Measurements from ENCODE around the gene ICAM2.
A peak's percentile ranks its signal among the peaks of the same experiment; 100 is the strongest.
"Not testable (repeated sequence)": the region's sequence is repeated elsewhere in the genome, so short reads cannot be mapped to it uniquely, and the experiment has no call there.

The ICAM2 gene

DNA sequence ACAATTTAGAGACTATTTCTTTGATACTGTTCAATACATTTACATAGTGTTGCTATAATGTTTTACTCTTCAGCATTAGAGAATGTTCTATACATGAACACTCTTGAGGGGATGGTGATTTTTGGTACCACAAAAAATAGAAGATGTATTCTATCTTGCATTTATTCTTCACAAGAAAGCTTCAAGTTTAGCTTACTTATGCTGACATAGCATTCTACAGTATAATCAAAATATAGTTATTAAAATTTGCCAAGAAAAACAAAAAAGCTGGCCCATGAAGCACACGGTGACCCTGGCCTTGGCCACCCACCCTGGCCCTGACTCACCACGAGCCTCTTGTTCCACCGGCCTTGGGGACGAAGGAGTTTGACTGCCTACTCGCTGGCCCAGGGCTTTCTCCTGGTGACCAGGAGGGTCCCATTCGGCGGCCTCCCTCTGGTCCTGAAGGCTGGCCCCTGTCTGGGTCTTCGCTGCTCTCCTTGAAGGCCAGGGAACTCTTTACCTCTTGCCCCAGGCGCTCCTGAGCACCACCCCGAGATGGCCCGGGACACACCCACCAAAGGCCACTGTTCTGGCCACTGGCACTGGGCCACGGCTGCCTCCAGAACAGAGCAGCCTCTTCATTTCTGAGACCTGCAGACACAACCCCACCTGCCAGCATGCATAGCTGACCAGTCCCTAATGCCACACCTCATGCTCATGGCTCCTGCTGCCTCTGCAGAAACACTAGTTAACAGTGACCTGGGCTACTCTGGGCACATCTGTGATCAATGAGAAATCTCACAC is 22.5 kb upstream of the ICAM2 start:
- DNase-seq (ENCODE audit: low read depth in 2 of 2) = no peak

DNA sequence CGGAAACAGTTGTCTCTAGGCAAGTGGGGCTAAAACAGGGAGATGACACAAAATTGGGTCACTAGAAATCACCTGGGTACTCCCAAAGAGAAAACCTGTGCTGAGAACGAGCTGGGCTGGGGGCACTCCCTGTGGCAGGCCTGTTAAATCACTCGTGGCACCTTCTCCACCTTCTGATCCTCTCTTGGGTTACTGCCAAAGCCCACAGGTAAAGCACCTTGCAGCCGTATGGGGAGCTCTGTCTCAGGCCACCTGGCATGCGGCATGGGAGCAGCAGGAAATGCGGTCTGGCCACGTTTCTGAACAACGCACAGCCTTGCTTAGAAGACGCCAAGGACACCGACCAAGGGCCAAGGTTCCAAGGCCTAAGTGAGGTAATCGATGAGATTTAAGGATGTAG is 21.5 kb upstream of the ICAM2 start:
- DNase-seq (ENCODE audit: low read depth in 2 of 2) = no peak

DNA sequence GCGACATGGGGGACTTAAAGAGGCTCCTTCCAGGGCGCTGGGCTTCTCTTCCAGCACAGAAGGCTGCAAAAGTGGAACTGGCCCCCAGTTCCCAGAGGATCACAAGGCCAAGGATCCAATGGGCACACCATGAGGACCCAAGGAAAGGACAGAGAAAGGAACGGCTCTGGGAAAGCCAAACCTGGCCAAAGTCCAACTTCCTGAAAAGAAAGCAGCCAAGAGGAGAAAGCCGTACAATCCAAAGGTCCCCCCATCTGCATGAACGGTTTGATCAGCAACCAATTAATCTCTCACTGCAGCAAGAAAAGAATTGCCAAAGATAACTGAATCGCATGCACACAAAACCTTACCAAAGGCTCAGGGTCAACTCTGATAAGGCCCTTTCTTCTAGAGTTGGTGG is 19.8 kb upstream of the ICAM2 start:
- no peak for DNase-seq (ENCODE audit: low read depth in 2 of 2)

DNA sequence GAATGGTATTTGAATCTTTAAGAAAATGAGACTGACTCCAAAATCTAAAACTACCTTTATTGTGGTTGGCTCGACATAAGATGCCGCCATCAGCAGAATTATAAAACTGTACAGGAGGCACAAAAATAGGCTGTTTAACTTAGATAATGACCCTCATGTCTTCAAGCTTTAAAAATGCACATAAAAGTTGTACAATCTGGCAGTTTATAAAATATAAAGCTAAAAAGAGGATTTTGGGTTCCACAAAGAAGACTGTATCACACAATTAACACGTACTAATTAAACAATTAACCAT is 18.6 kb upstream of the ICAM2 start:
- no peak for DNase-seq (ENCODE audit: low read depth in 2 of 2)

DNA sequence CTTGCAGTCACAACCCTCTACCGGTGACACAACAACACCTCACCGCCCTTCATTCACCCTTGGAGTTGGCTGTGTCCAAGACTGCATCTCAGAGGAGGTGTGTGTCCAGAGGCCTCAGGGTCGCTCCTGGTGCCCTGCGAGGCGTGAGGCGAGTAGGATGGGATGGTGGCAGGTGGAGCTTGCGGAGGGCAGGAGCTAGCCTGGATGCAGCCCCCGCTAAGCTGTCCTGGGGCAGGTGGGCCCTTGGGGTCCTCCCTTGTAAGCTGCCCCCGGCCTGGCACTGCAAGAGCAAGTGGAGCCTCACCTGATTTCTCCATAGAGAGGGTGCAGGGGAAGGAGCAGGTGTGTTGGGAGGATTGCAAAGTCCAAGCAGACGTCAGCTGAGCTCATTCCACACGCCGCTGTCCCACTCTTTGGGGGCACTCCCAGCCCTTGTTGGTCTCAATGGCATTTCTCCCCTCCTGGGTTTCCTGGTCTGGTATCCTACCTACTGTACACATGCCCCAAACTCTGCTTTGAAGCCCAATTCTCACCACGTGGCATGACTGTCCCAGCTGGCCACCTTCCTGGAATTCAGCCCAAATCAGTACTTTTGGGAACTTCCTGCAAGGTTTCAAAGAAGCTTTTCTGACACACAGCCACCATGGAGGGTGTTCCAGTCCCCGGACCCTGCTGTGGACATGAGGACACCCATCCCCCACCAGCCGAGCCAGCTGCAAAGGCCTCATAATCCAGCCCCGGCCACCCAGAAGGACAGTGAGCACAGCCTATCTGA is 18.1 kb upstream of the ICAM2 start:
- DNase-seq (ENCODE audit: low read depth in 2 of 2) = no peak

DNA sequence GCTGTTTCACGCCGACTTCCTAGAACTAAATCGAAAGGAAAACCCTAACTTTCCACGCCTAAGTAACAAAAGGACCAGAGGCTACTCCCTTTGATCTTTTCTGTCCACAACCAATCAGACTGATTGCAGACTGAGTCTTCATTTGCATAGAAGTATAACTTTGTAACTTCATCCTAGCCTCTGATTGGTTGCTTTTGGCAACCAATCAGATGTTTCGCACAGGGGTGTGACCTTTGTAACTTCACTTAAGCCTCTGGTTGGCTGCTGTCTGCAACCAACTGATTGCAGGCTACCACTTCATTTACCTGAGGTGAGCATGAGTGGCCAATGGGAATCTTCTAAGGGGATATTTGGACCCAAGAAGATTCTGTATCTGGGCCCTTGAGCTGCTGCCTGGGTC is 17.4 kb upstream of the ICAM2 start:
- DNase-seq (ENCODE audit: low read depth in 2 of 2) = no peak

DNA sequence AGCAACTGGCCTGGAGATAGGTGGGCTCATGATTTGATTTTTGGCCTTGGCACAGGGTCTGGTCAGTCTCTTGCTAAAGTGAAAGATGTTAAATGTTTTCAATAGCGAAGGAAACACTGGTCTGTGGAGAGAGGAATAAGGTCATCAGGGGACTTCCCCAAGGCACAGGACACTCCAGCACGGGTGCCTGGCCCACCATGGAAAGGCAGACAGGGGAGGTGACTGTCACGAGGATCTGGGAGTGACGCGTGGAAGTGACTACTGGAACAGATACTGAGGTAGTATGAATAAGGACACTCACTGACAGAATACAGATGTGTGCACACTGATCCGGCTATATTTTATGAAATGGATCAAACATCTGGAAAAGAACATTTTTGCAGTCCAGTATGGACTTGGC is 16.7 kb upstream of the ICAM2 start:
- DNase-seq (ENCODE audit: low read depth in 2 of 2) = no peak

DNA sequence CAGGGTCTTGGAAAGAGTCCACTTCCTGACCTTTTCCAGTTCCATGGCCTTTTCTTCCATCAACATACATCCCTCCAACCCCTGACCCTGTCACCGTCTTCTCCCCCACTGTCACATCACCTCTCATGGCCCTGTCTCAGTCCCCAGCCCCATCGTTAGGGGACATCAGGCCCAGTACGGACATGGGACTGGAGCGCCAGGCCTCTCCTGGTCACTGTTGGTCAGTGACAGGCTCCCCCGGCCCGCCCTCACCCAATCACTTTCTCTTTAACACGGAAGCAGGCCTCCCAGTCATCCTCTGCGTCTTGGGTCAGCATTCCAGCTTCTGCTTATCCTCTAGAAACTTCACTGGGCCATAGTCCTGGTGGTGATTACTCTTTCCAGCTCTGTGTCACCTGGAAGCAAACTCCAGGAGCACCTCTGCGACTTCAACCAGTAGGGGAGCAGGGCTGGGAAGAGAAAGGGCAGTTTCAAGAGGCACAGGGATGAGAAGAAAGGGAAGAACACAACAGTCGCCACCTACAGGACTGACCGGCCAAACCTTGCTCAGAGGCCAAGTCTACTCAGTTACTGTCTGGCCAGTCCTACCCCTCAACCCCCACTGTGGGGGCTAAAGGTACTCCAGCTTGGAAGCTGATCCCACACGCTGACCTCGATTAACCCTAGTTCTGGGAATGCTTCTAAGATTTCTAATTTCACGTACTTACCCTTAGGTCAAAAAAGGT is 15.9 kb upstream of the ICAM2 start:
- DNase-seq (ENCODE audit: low read depth in 2 of 2) = no peak

DNA sequence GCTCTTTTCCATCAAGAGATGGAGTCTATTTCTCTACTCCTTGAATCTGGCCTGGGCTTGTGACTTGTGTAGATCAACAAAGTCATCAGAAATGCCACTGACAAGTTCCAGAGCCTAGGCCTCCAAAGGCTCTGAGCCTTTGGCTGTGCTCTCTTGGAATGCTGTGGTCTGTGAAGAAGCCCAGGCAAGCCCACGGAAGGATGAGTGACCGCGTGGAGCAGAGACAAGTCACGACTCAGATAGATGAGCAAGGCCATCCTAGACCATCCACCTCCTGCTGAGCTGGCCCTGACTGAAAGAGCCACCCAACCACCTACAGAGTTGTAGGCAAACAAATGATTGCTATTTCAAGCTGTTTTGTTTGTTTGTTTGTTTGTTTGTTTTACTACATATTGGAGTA is 11.6 kb upstream of the ICAM2 start:
- DNase-seq (ENCODE audit: low read depth in 2 of 2) = no peak

DNA sequence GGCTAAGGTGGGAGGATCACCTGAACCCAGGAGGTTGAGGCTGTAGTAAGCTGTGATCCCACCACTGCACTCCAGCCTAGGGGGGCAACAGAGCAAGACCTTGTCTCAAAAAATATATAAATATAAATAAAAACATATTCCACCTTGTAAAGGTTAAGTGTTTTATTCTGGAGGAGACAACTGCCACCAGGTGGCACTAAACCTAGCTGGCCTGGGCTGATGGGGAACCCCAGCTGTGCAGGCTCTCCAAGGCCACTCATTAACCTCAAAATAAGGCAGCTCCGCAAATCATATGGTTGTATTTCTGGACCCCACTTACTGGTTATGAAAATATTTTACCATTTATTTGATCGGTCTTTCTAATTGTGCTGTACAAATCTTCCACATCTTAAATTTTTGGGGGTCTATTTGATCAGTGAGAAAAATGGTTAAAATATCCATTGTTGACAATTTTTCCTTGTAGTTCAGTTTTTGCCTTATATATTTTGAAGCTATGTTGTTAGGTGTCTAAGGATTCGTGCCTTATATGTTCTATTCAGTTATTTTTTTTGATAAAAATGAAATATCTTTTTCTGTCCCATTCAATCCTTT is 8.5 kb upstream of the ICAM2 start:
- peak in 1 of 2 donors; percentile 49 for DNase-seq (ENCODE audit: low read depth in 2 of 2)

DNA sequence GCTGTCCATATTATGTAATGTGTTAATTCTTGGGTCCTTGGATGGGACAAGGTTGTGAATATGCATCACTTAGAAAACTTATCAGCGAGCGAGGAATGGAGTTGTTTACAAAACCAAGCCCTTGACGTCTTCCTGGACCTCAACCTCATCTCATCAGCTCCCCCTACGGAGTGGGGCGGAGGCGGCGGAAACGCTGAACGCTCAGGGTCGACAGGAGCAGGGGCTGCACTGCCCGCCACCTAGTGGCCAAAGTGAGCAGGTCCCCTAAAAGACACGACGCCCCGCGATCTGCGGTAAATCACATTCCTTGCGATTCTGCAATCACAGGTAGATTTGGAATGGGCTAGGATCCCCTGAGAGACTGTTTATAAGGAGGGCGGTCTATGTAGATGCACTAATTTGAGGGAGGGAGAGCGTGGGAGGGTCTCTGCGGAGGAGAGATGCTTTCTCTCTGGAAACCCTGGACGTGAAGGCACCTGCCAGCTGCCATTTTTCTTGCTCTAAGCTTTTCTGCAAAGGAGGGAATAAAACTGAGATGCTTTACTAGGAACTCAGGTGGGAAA is 5.4 kb upstream of the ICAM2 start:
- peak; percentile 78 to 82 for DNase-seq (ENCODE audit: low read depth in 2 of 2)

DNA sequence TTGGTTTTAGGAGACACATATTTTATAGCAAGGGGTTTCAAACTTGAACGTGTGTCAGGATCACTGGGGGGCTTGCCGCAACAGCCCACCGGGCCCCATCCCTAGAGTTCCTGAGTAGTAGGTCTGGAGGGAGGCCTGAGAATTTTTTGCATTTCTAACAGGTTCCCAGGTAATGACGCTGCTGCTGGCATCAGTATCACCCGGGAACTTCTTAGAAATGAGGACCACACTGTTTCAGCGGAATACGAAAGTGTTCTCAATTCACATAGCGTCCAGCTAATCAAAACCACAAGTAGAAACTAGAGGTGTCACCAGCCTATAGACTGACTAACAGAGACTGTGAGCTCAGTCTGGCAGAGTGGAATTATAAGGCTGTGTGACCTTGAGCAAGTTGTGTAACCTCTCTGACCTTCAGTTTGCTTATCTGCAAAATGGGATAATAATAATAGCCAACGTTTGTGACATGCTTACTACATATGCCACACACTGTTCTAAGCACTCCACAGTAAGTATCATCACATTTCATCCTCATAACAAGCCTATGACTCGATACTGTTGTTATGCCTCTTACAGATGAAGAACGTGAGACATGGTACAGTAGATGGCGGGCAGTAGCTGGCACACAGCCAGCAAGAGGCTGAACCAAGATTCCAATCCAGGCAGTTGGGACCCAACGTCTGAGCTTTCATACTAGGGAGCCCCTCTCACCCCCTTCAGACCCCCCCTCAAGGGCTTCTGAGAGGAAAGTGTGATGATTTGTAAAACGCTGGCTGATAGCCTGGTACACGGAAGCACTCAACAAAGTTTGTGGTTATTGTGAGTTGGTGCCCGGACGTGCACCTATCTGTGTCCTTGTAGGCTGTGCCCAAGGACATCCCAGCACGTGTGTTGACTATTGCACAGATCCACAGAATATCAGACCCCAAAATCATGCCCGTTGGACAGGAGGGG is 4.6 kb upstream of the ICAM2 start:
- no peak for DNase-seq (ENCODE audit: low read depth in 2 of 2)

DNA sequence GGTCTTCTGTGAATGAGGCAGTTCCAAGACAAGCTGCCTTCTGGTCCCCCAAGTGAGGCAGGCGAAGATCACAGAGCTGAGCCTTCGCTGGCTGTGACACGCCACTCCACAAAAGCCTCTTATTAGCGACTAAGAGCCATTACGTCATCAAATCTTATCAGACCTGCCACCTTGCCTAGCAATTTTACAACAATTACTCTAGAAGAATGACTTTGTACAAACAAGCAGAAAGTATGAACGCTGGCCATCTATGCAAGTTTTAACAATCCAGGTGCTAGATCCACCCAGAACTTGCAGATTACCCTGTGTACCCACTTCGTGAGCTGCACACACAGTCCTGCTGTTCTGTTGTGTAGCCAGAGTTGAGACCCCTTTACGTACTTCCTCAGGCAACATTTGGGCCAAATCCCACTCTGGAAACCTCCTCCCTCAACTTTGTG is 3.8 kb upstream of the ICAM2 start:
- DNase-seq (ENCODE audit: low read depth in 2 of 2) = no peak

DNA sequence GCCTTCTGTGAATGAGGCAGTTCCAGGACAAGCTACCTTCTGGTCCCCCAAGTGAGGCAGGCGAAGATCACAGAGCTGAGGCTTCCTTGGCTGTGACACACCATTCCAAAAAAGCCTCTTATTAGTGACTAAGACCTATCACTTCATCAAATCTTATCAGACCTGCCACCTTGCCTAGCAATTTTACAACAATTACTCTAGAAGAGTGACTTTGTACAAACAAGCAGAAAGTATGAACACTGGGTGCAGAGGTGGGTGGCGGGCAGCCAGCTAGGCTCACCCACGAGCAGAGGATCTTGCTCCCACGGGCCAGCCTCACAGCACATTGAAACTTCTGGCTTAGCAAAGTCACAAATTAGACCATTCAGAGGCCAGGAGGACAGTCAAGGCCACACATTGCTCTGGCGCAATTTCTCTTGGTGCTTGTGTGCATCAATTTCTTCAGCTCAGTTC is 2.2 kb upstream of the ICAM2 start:
- DNase-seq (ENCODE audit: low read depth in 2 of 2) = no peak

DNA sequence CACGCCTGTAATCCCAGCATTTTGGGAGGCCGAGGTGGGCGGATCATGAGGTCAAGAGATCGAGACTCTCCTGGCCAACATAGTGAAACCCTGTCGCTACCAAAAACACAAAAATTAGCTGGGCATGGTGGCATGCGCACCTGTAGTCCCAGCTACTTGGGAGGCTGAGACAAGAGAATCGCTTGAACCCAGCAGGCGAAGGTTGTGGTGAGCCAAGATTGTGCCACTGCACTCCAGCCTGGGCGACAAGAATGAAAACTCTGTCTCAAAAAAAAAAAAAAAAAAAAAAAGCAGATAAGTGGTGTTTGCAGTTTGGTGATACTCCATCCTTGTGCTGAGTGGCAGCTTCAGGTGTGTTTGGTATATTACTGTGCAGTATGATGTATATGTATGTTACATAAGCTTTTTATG is 877 bp downstream of the ICAM2 start:
- not testable (repeated sequence) for DNase-seq (ENCODE audit: low read depth in 2 of 2)

DNA sequence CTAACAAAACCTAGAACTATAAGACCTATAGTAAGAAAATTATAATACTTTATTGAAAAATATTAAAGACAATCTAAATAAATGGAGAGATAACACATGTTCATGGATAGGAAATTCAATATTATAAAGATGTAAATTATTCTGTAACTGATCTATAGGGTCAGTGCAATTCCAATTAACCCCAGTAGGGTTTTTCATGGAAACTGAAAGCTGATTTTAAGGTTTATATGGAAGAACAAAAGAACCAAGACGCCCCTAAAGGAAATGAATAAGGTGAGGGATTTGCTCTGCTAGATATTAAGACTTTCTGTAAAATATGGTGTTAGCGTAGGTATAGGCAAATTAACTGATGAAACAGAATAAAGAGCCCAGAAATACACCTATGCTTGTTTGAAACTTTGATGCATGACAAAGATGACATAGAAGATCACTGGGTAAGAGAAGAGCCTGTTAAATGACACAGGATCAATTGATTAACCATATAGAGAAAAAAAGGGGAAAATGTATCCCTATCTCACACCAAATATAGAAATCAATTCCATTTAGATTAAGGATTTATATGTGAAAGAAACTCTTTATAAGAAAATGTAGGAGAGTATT is 3.0 kb downstream of the ICAM2 start:
- DNase-seq (ENCODE audit: low read depth in 2 of 2) = no peak

DNA sequence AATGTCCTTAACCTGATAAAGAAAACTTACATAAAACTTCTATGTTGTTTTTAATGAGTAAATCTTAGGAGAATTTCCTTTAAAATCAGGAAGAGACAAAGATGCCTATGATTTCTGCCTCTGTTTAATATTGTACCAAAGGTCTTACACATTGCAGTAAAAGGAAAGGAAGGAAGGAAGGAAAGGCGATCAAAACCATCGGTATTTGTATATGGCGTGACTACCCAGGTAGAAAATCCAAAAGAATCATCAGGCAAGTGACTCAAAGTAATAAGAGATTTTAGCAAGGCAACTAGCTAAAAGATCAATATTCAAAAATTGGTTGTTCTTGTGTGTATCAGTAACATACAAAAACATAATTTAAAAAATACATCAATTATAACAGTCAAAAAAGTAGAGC is 3.5 kb downstream of the ICAM2 start:
- DNase-seq (ENCODE audit: low read depth in 2 of 2) = no peak

DNA sequence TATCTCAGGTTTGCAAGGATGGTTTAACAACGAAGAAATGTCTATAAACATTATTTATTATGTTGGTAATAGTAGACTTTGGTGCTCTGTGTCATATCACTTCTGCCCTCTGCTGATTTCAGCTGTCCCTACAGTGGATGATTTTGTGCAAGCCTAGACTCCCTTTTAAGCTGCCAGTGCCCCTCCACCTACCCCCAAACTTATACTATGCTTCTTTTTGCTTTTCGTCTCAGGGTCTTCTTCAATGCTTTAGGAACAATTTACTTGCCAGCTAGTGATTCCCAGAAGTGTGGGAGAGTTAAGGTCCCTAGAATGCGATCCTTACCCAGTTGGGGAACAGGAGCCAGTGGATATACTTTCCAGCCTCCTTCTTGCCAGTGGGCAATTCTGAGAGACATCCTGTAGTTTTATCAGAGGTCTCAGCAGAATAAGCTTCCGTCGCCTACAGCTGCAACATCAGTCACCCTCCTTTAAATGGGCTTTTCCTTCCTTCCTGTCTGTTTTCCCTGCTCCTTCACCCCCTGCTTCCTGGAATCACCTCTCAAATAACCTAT is 4.1 kb downstream of the ICAM2 start:
- DNase-seq (ENCODE audit: low read depth in 2 of 2) = no peak

DNA sequence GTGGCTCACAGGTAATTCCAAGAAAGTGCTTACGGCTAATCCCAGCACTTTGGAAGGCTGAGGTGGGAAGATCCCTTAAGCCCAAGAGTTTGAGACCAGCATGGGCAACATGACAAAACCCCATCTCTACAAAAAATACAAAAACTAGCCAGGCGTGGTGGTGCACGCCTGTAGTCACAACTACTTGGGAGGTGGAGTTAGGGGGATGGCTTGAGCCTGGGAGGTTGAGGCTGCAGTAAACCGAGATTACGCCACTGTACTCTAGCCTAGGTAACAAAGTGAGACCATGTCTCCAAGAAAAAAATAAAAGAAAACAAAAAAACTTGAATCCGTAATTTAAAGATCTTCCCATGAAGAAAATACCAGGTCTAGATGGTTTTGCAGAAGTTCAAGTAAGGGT is 5.0 kb downstream of the ICAM2 start:
- DNase-seq (ENCODE audit: low read depth in 2 of 2) = no peak
